NCI-H69 (cell line): ENCODE measurements around the gene MMP2.

Experiments used
- DNase-seq: peaks from one replicate; lab custom pipeline; 2025; lab: John Stamatoyannopoulos, UW

The MMP2 gene

GRCh38 chr16:55478827-55479429 is at the start of gene MMP2:
Gene MMP2, plus strand, starts transcription at chr16:55479198. Its CDS starts 282 bp downstream, at chr16:55479480.
- peak; percentile 44 for DNase-seq

- DNase-seq = no peak
Observed at GRCh38 chr16:55433030-55433429, 46.0 kb upstream of the MMP2 start.

GRCh38 chr16:55433535-55433934 is 45.5 kb upstream of the MMP2 start:
- DNase-seq = no peak

GRCh38 chr16:55434000-55434399 is 45.0 kb upstream of the MMP2 start:
- DNase-seq = no peak

GRCh38 chr16:55435387-55435786 is 43.6 kb upstream of the MMP2 start:
- DNase-seq = no peak

GRCh38 chr16:55436587-55436986 is 42.4 kb upstream of the MMP2 start:
- no peak for DNase-seq

- no peak for DNase-seq
Observed at GRCh38 chr16:55437625-55438024, 41.4 kb upstream of the MMP2 start.

GRCh38 chr16:55438281-55438680 is 40.7 kb upstream of the MMP2 start:
- no peak for DNase-seq

- no peak for DNase-seq
Observed at GRCh38 chr16:55439101-55439690, 39.8 kb upstream of the MMP2 start.

GRCh38 chr16:55443434-55444346 is 35.3 kb upstream of the MMP2 start:
- DNase-seq = no peak

GRCh38 chr16:55444754-55445485 is 34.1 kb upstream of the MMP2 start:
- no peak for DNase-seq

- DNase-seq = no peak
Observed at GRCh38 chr16:55447231-55447630, 31.8 kb upstream of the MMP2 start.

GRCh38 chr16:55452996-55453395 is 26.0 kb upstream of the MMP2 start:
- DNase-seq = no peak

GRCh38 chr16:55453909-55454308 is 25.1 kb upstream of the MMP2 start:
- DNase-seq = no peak

- no peak for DNase-seq
Observed at GRCh38 chr16:55454861-55455260, 24.1 kb upstream of the MMP2 start.

GRCh38 chr16:55462241-55462640 is 16.8 kb upstream of the MMP2 start:
- DNase-seq = no peak

- DNase-seq = no peak
Observed at GRCh38 chr16:55464375-55464774, 14.6 kb upstream of the MMP2 start.

GRCh38 chr16:55465077-55465896 is 13.7 kb upstream of the MMP2 start:
- peak; percentile 71 for DNase-seq

- no peak for DNase-seq
Observed at GRCh38 chr16:55466209-55466608, 12.8 kb upstream of the MMP2 start.

GRCh38 chr16:55467898-55468297 is 11.1 kb upstream of the MMP2 start:
- DNase-seq = no peak

- DNase-seq = no peak
Observed at GRCh38 chr16:55468352-55468990, 10.5 kb upstream of the MMP2 start.
